ENCODE data around the gene PRKCZ. TPM values are rescaled to one million over a fixed set of nuclear protein-coding genes. Genes with fewer than 3 reads are reported as not detected.

The PRKCZ gene
- total RNA-seq, 2 donors from 2014 or later, result 9.6 to 10.9 TPM

- TF ChIP-seq CTCF (IDR thresholded peaks at IDR 0.05) (no peak), POLR2A (IDR thresholded peaks at IDR 0.05) (no peak)
- peaks cover 0 to 1% of the 10 kb centered on the region in 2 donors for H3K36me3 ChIP-seq (replicated peaks in 1 of 2; ENCODE audit: insufficient read depth in 1 of 2, low read depth in 2 of 2)
- no peak overlapping the region for H3K4me3 ChIP-seq
- DNase-seq, result peak in 3 of 4 donors; percentile 13 to 60 (median 22)
- intact Hi-C loops (cut with DNase I), result no loop called here
- no peaks in the 10 kb centered on the region for H3K9me3 ChIP-seq
- H3K27me3 ChIP-seq, result no peaks in the 10 kb centered on the region
- WGBS, 2 donors, result 53 to 68% methylated on average over 21 to 30 of the region's 32 CpGs
- ATAC-seq, result no peak
- peaks cover 9% of the 10 kb centered on the region for H3K4me1 ChIP-seq
- H3K27ac ChIP-seq, result peak overlapping the region in 1 of 4 donors; percentile 33
These were observed 54.6 kb downstream of the PRKCZ start for GRCh38 chr1:2104621-2105427.

- H3K4me1 ChIP-seq, result peaks cover 9% of the 10 kb centered on the region
- H3K4me3 ChIP-seq, result no peak overlapping the region
- no peak overlapping the region for H3K27ac ChIP-seq
- no peaks in the 10 kb centered on the region for H3K9me3 ChIP-seq
- peaks cover 0 to 1% of the 10 kb centered on the region in 2 donors for H3K36me3 ChIP-seq (replicated peaks in 1 of 2; ENCODE audit: insufficient read depth in 1 of 2, low read depth in 2 of 2)
- ATAC-seq (no peak), DNase-seq (no peak)
- intact Hi-C loops (cut with DNase I), result no loop called here
- 90 to 94% methylated on average over 13 to 17 of the region's 19 CpGs for WGBS, 2 donors
- no peaks in the 10 kb centered on the region for H3K27me3 ChIP-seq
- TF ChIP-seq CTCF (IDR thresholded peaks at IDR 0.05) (no peak), POLR2A (IDR thresholded peaks at IDR 0.05) (no peak)
These were observed 55.7 kb downstream of the PRKCZ start for GRCh38 chr1:2105781-2106524.

- Histone ChIP-seq H3K36me3 (replicated peaks in 1 of 2; ENCODE audit: insufficient read depth in 1 of 2, low read depth in 2 of 2) (peaks cover 0 to 1% of the 10 kb centered on the region in 2 donors), H3K9me3 (no peaks in the 10 kb centered on the region), H3K4me3 (no peak overlapping the region), H3K4me1 (peaks cover 9% of the 10 kb centered on the region), H3K27me3 (no peaks in the 10 kb centered on the region), H3K27ac (no peak overlapping the region)
- DNase-seq, result peak in 1 of 4 donors; percentile 5
- no peak for TF ChIP-seq CTCF (IDR thresholded peaks at IDR 0.05)
- TF ChIP-seq POLR2A (IDR thresholded peaks at IDR 0.05), result no peak
- intact Hi-C loops (cut with DNase I), result no loop called here
- no peak for ATAC-seq
- 89 to 90% methylated on average over 9 to 37 of the region's 37 CpGs for WGBS, 2 donors
These were observed 56.6 kb downstream of the PRKCZ start for GRCh38 chr1:2106659-2107405.

GRCh38 chr1:2107586-2108212 lies 57.5 kb downstream of the PRKCZ start:
- DNase-seq (no peak), ATAC-seq (no peak)
- Histone ChIP-seq H3K27me3 (no peaks in the 10 kb centered on the region), H3K4me1 (peaks cover 9% of the 10 kb centered on the region), H3K4me3 (no peak overlapping the region), H3K9me3 (no peaks in the 10 kb centered on the region), H3K36me3 (replicated peaks in 1 of 2; ENCODE audit: insufficient read depth in 1 of 2, low read depth in 2 of 2) (peaks cover 0 to 1% of the 10 kb centered on the region in 2 donors), H3K27ac (no peak overlapping the region)
- WGBS, 2 donors, result 95% methylated on average over 4 to 21 of the region's 23 CpGs
- intact Hi-C loops (cut with DNase I), result no loop called here
- no peak for TF ChIP-seq POLR2A (IDR thresholded peaks at IDR 0.05)
- TF ChIP-seq CTCF (IDR thresholded peaks at IDR 0.05), result no peak
